HepG2 (cell line): ENCODE results near the gene LZTS2. TPM values are rescaled to one million over a fixed set of nuclear protein-coding genes. Genes with fewer than 3 reads are reported as not detected.

Experiments used
- CENPX ChIP-seq: sonication (generic); formaldehyde crosslinking; IDR thresholded peaks from 2 replicates; pipeline ENCODE4 v1.9.0; 2021; ENCODE audit warnings: mild to moderate bottlenecking, missing genetic modification reagents, moderate library complexity
- HOXD1 ChIP-seq: sonication (generic); formaldehyde crosslinking; IDR thresholded peaks from 2 replicates; pipeline ENCODE4 v1.5.0; 2020; ENCODE audit warnings: missing genetic modification reagents
- JUN ChIP-seq: sonication (generic); formaldehyde crosslinking; IDR thresholded peaks from 2 replicates; pipeline ENCODE4 v1.4.0; 2020; ENCODE audit warnings: mild to moderate bottlenecking, missing genetic modification reagents
- KAT8 ChIP-seq: IDR thresholded peaks from 2 replicates; pipeline ENCODE4 v1.6.1; 2016; ENCODE audit warnings: missing genetic modification reagents, missing compliant biosample characterization
- KLF6 ChIP-seq: IDR thresholded peaks from 2 replicates; pipeline ENCODE4 v1.8.0; 2016; ENCODE audit warnings: missing biosample characterization, missing genetic modification reagents
- NBN ChIP-seq: fragments of 450-650 bp; conservative IDR thresholded peaks from 2 replicates; pipeline ENCODE4 v1.6.1; 2017
- NR1H2 ChIP-seq: sonication (generic); formaldehyde crosslinking; IDR thresholded peaks from 2 replicates; pipeline ENCODE4 v1.8.1; 2022; ENCODE audit warnings: low read depth, missing genetic modification reagents, borderline replicate concordance
- SIX4 ChIP-seq: sonication (generic); formaldehyde crosslinking; IDR thresholded peaks from 2 replicates; pipeline ENCODE4 v1.4.0; 2020; ENCODE audit warnings: missing genetic modification reagents
- SPEN ChIP-seq: sonication (generic); formaldehyde crosslinking; IDR thresholded peaks from 2 replicates; pipeline ENCODE4 v1.5.1; 2020; ENCODE audit warnings: low read depth, mild to moderate bottlenecking, missing genetic modification reagents
- TARDBP ChIP-seq: sonication (generic); formaldehyde crosslinking; IDR thresholded peaks from 2 replicates; pipeline ENCODE4 v1.8.0; 2022; ENCODE audit warnings: mild to moderate bottlenecking, missing genetic modification reagents
- TBP ChIP-seq: sonication (generic); formaldehyde crosslinking; IDR thresholded peaks from 2 replicates; pipeline ENCODE4 v1.5.0; 2020; ENCODE audit warnings: missing genetic modification reagents
- TEAD3 ChIP-seq: optimal IDR thresholded peaks from 2 replicates; pipeline ENCODE3; 2016; ENCODE audit warnings: borderline replicate concordance
- U2AF2 ChIP-seq: fragments of 200-400 bp; formaldehyde crosslinking; IDR thresholded peaks from 2 replicates; pipeline ENCODE4 v1.6.1; 2017; ENCODE audit warnings: low read depth, mild to moderate bottlenecking, low read length
- polyA plus RNA-seq, 8 experiments: library from polyadenylated mRNA; depleted of rRNA in 3 of 8; stranded (reverse) in 7 of 8; unstranded in 1 of 8; fragments of >200 nt; fragmentation: Illumina TruSeq in 4 of 8; extraction: Trizol in 4 of 8; gene quantifications; 2 replicates each; pipeline versions ENCODE4 v1.2.1 to v1.2.3, GENCODE V29; 2011 to 2016; ENCODE audit warnings: low read depth in 4 of 8, missing spikeins in 1 of 8, mixed read lengths in 1 of 8; ENCODE audit not compliant: insufficient read depth in 1 of 8
- total RNA-seq, 5 experiments: library from RNA; depleted of rRNA; stranded (reverse); fragments of >200 nt; fragmentation: Illumina TruSeq; extraction: Trizol; gene quantifications; 2 replicates each; pipeline ENCODE4 v1.2.3, GENCODE V29; 2016; ENCODE audit warnings: low read depth in 1 of 5
- TF ChIP-seq, protein P1 (sequence below): sonication (generic); formaldehyde crosslinking; IDR thresholded peaks from 2 replicates; pipeline ENCODE4 v1.4.0; 2020; ENCODE audit warnings: missing genetic modification reagents, mild to moderate bottlenecking, borderline replicate concordance
- TF ChIP-seq, protein P2 (sequence below): sonication (generic); formaldehyde crosslinking; IDR thresholded peaks from 2 replicates; pipeline ENCODE4 v1.4.0; 2020; ENCODE audit warnings: low read depth, mild to moderate bottlenecking, missing genetic modification reagents
- TF ChIP-seq, protein P3 (sequence below): sonication (generic); formaldehyde crosslinking; IDR thresholded peaks from 2 replicates; pipeline ENCODE4 v1.8.1; 2023; ENCODE audit warnings: missing genetic modification reagents, mild to moderate bottlenecking, borderline replicate concordance
- TF ChIP-seq, protein P4 (sequence below): sonication (generic); formaldehyde crosslinking; IDR thresholded peaks from 2 replicates; pipeline ENCODE4 v1.4.0; 2020; ENCODE audit warnings: mild to moderate bottlenecking, missing genetic modification reagents

LZTS2 gene
- total and polyA plus RNA-seq, 2 of the 13 experiments (the other 11 are each of a cell fraction or from before 2014, with no cell fraction given): 43.6 to 65.6 TPM

DNA sequence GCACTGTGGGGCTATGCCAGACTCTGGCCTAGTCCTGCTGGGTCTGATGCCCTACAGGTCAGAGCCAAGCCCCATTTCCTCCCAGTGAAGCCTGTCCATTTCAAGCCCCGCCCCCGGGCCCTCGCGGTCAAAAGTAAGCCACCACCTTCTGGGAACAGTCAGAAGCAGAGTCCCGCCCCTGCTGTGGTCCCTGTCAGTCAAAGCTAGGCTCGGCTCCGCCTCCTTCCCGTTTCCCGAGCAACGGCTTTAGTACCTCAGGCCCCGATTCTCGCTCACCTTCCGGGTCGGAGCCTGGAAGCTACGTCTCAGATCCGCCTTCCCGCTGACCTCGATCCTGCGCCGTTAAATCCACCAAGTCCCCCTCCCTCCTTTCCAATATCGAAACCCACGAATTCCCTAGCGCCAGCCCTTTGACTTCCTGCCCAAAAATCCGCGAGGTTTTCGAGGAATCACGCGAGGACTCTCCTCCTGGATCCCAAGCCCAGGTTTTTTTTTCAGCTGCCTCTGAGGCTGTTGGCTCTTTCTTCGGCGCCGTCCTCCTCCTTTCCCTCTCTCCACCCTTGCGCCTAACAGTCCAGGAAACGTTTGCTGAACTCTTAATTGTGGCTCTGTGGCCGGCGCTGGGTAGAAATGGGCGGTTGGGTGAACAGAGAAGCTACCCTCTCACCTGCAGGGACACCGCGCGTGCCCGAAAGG, 43.2 kb downstream of the LZTS2 start (continued):
- TF ChIP-seq TEAD3 (CRISPR knock-in tag): no peak
- no peak for TF ChIP-seq SPEN
- TF ChIP-seq, protein P1, sequence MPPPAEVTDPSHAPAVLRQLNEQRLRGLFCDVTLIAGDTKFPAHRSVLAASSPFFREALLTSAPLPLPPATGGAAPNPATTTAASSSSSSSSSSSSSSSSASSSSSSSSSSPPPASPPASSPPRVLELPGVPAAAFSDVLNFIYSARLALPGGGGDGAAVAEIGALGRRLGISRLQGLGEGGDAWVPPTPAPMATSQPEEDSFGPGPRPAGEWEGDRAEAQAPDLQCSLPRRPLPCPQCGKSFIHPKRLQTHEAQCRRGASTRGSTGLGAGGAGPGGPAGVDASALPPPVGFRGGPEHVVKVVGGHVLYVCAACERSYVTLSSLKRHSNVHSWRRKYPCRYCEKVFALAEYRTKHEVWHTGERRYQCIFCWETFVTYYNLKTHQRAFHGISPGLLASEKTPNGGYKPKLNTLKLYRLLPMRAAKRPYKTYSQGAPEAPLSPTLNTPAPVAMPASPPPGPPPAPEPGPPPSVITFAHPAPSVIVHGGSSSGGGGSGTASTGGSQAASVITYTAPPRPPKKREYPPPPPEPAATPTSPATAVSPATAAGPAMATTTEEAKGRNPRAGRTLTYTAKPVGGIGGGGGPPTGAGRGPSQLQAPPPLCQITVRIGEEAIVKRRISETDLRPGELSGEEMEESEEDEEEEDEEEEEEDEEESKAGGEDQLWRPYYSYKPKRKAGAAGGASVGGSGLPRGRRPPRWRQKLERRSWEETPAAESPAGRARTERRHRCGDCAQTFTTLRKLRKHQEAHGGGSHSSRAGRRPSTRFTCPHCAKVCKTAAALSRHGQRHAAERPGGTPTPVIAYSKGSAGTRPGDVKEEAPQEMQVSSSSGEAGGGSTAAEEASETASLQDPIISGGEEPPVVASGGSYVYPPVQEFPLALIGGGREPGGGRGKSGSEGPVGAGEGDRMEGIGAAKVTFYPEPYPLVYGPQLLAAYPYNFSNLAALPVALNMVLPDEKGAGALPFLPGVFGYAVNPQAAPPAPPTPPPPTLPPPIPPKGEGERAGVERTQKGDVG (CRISPR knock-in tag): no peak
- peak; percentile 73; the same call in 1 of the 2 replicates for TF ChIP-seq KAT8 (CRISPR knock-in tag)
- TF ChIP-seq CENPX (CRISPR knock-in tag): no peak
- TF ChIP-seq HOXD1 (CRISPR knock-in tag): no peak; the same call in 1 of the 2 replicates
- no peak for TF ChIP-seq SIX4 (CRISPR knock-in tag)
- TF ChIP-seq TBP: no peak
- no peak for TF ChIP-seq NBN
- TF ChIP-seq JUN: no peak
- TF ChIP-seq KLF6: no peak
- TF ChIP-seq, protein P2, sequence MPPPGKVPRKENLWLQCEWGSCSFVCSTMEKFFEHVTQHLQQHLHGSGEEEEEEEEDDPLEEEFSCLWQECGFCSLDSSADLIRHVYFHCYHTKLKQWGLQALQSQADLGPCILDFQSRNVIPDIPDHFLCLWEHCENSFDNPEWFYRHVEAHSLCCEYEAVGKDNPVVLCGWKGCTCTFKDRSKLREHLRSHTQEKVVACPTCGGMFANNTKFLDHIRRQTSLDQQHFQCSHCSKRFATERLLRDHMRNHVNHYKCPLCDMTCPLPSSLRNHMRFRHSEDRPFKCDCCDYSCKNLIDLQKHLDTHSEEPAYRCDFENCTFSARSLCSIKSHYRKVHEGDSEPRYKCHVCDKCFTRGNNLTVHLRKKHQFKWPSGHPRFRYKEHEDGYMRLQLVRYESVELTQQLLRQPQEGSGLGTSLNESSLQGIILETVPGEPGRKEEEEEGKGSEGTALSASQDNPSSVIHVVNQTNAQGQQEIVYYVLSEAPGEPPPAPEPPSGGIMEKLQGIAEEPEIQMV (CRISPR knock-in tag): no peak
- TF ChIP-seq, protein P3, sequence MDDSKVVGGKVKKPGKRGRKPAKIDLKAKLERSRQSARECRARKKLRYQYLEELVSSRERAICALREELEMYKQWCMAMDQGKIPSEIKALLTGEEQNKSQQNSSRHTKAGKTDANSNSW (CRISPR knock-in tag): no peak
- TF ChIP-seq, protein P4, sequence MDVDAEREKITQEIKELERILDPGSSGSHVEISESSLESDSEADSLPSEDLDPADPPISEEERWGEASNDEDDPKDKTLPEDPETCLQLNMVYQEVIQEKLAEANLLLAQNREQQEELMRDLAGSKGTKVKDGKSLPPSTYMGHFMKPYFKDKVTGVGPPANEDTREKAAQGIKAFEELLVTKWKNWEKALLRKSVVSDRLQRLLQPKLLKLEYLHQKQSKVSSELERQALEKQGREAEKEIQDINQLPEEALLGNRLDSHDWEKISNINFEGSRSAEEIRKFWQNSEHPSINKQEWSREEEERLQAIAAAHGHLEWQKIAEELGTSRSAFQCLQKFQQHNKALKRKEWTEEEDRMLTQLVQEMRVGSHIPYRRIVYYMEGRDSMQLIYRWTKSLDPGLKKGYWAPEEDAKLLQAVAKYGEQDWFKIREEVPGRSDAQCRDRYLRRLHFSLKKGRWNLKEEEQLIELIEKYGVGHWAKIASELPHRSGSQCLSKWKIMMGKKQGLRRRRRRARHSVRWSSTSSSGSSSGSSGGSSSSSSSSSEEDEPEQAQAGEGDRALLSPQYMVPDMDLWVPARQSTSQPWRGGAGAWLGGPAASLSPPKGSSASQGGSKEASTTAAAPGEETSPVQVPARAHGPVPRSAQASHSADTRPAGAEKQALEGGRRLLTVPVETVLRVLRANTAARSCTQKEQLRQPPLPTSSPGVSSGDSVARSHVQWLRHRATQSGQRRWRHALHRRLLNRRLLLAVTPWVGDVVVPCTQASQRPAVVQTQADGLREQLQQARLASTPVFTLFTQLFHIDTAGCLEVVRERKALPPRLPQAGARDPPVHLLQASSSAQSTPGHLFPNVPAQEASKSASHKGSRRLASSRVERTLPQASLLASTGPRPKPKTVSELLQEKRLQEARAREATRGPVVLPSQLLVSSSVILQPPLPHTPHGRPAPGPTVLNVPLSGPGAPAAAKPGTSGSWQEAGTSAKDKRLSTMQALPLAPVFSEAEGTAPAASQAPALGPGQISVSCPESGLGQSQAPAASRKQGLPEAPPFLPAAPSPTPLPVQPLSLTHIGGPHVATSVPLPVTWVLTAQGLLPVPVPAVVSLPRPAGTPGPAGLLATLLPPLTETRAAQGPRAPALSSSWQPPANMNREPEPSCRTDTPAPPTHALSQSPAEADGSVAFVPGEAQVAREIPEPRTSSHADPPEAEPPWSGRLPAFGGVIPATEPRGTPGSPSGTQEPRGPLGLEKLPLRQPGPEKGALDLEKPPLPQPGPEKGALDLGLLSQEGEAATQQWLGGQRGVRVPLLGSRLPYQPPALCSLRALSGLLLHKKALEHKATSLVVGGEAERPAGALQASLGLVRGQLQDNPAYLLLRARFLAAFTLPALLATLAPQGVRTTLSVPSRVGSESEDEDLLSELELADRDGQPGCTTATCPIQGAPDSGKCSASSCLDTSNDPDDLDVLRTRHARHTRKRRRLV (CRISPR knock-in tag): no peak
- TF ChIP-seq U2AF2: no peak
- TF ChIP-seq NR1H2 (CRISPR knock-in tag): no peak
- no peak for TF ChIP-seq TARDBP (CRISPR knock-in tag)
